HG02884 (cell line): Measurements from ENCODE around the gene MIEF1.

ENCODE experiments used
- ATAC-seq: cut with Tn5 transposase; IDR thresholded peaks from one replicate; pipeline ENCODE4 v1.9.1; 2021; ENCODE audit warnings: mild to moderate bottlenecking, moderate library complexity; ENCODE audit not compliant: unreplicated experiment

MIEF1 gene

DNA sequence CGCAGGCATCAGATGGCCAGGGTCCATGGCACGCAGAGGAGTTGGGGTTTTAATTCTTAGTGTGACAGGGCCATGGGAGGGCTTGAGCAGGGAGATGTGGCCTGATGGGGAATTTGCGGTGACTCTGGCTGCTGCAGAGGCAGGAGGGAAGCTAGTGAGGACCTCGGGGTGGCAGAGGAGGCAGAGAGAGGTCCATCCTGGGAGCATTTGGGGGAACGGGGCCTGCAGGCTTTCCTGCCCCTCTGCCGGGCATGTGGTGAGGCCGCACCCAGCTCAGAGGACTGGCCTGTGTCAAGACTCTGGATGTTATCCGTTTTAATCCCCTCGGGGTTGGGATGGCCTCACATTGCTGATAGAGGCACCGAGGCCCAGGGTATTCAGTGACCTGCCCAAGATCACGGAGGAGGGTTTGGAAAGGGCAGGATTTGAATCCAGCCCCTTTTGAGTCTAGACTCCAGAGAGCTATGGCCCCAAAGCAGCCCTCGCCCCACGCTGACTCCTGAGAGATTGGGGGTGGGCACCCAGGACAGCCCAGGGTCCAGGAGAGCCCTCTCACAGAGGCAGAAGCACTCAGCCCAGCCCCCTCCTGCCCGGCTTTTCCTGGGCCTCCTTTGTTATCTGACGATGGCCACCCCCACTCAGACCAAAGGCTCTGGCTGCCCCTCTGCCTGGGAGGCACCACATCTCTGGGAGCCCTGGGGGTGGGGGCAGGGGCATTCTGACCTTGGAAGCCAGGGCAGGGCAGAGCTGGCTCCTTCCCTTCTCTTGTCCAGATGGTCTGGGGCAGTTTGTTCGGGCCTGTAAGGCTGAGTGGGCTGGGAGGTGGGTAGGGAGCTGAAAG lies 31.4 kb upstream of the MIEF1 start:
- ATAC-seq = no peak

DNA sequence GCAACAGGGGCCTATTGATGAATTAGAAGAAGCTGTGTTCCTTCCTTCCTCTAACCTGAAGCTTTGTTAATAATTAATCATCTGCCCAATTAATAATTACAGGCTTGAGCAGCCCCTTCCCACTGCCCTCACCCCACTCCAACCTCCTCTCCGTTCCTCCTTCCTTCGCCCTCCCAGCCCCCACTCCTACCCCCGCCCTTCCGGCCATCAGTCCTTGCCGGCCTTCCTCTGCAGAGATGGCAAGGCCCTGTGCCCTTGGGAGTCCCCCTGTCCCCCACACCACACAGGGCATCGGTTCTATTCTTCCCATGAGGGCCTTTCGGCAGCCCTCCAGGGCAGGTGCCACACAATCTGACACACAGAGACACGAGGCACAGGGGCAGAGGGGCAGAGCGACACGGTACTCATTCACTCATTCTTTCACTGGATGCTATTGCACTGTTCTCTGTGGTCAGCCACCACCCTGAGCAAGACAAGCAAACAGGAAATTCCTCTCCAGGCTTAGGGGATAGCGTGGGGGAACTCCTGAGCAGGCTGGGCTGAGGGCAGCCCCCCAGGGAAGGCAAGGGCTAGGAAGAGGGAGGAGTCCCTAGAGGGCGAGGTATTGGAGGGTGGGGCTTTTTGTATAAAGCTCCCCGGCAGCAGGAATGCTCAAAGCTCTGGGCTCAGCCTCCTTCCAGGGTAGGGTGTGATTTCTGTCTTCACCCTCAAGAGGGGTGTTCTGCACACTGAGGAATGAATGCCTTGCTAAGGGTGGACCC lies 30.5 kb upstream of the MIEF1 start:
- no peak for ATAC-seq

DNA sequence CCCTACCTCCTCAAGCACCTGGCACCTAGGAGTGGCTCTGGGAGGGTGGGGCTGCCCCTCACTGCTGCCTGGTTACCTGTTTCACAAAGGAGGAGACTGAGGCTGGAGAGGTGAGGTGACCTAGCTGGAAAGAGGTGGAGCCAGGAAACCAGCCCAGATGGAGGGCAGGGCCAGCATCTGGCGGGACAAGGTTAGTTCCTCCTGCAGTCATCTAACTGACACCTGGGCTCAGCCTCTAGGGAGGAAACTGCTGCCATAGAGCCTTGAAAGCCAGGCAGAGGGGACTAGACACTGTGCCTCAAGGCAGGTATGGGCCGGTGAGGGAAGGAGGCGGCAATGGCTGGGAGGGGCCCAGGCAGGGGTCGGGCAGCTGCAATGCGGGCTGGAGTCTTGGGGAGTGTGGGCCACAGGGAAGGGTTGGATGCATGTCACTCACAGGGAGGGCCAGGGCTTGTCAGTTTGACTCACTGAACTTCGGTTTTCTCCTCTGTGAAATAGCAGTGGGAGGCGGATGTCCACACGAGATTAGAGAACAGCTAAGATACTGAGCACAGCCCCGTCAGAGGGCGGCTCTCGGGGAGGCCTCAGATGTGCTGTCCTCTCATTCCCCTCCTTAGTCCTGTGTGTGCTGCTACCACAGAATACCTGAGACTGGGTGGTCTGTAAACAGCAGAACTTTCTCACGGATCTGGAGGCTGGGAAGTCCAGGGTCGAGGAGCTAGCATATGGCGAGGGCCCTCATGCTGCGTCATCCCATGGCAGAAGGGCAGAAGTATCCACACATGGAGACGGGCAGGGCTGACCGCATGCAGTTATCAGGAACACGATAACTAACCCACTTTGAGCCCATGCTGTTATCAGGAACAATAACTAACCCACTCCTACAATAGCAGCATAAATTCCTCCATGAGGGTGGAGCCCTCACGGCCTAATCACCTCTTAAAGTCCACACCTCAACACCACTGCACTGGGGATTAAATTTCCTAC lies 29.2 kb upstream of the MIEF1 start:
- no peak for ATAC-seq

DNA sequence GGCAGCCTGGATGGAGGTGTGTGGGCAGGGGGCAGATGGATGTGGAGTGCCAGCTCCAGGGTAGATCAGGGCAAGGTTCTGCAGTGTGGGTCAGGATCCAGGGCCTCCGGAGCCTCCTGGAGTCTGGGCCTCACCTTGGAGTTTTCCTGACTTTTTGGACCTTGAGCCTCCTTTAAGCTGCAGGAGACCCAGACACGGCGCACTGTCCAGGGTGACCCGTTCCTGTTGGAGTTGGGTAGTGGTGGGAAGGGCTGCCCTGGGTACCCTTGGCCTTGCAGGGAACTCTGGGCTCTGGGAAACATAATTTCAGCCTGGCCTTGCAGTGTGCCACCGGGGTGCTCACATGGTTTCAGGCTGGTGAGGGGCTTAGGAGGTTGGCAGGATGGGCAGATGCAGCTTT lies 28.2 kb upstream of the MIEF1 start:
- ATAC-seq = no peak

DNA sequence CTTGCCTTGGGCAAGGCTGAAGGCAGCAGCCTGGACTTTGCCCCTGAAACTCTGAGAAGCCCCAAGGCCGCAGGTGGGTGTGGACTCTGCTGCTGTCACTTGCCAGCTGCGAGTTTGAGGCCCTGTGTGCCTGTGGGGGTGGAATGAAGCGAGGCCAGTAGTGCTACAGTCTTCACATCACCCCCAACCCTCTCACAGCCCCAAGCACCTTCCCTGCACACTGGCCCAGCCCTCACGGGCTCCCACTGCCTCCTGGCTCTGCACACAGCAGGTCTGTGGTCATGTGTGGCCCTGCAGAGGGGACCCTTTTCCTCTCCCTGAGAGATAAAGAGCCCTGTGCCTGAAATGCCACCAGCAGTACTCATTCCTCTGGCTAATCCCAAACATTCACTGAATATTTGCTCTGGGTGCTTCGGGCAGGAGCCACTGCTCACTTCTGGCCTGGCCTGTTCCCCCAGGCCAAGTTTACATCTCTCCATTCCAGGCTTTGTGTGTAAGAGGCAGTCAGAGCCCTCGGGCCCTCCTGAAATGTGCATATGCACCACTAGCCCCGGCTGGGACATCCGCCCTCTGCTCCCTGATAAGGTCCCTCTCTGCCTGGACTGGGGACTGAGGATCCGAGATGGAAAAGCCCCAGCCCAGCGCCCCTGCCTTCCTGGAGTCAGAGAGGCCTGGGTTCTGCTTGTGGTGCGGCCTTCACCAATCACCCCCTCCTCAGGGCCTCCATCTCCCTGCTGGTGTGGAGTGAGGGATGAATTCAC lies 27.6 kb upstream of the MIEF1 start:
- no peak for ATAC-seq

DNA sequence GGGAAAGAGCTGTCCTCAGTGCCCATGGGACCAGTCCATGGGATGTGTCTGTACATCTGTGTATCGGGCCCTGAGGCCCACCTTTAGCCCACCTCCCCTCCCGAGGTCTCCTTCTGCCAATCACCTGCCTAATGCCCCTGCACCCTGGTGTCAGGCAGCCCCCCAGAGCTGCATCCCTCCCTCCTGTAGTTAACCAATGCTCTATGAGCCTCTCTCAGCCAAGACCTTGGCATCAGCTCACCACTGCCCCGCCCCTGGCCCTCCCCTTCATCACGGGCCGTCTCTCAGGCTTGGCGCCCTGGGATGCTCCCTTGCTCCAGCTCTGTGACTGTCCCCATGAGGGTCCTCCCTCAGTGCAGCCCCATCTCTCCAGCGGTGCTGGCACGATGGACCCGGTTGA lies 26.8 kb upstream of the MIEF1 start:
- no peak for ATAC-seq

DNA sequence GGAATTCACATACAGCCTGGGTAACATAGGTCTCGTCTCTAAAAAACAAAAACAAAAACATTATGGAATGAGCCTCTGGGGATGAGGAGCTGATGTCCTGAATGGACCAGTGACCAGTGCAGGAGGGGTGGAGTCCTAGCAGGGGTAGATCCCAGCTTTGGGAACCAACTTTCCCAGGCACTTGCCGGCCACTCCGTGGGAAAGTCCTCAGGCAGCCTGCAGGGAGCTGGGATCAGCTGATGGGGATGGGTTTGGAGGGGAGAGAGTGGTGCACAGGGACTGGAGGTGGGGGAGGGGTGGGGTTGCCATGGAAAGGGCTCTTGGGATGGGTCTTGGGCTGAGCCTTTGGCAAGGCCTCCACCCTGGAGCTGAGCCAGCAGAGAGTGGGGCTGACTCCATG lies 26.2 kb upstream of the MIEF1 start:
- ATAC-seq = no peak

DNA sequence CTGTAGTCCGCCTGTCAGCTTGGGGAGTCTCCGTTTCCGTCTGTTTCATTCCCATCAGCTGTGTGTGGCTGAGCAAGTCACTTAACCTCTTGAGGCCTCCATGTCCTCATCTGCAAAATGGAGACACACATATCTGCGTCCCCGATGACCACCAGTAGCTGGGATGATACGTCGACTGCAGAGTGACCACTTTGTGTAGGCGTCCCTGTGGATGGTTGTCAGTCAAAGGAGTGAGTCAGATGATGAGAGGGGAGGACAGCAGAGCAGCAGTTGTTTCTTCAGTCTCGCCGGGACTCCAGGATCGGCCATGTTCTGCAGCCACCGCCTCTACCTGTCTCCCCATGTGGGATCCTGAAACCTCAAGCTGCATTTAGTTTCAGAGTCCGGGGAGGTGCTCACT lies 25.4 kb upstream of the MIEF1 start:
- no peak for ATAC-seq

DNA sequence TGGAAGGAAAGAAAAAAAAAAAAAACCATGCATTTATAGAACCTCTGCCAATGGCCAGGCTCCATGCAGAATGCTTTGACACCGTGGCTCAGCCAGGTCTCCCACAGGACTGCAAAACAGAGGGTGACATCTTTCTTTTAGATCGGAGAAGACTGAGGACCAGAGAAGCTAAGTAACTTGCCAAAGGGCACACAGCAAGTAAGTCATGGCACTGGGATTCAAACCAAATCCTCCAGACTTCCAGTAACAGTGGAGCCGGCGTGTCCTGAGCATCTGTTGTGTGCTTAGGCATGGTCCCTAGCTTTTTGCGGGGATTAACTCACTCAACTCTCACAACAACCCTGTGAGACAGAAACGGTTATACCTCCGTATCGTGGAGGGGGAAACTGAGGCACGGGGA lies 24.5 kb upstream of the MIEF1 start:
- no peak for ATAC-seq

DNA sequence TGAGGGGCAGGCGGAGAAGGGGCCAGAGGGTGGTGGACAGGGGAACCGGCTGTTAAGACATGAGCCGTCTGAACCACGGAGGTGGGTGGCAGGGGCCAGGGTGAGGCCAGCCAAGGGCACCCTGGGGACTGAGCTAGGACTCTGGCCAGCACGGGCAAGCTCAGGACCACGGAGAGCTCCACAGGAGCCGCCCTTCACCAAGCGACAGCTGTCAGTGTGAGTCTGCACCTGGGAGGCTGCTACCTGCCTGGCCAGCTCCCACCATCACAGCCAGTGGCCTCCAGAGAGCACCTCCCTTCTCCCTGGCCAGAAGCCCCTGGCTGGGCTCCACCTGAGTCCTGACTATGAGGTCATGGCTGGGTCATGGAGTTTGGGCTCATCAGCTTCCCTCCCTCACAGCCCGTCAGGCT lies 23.6 kb upstream of the MIEF1 start:
- ATAC-seq = no peak

DNA sequence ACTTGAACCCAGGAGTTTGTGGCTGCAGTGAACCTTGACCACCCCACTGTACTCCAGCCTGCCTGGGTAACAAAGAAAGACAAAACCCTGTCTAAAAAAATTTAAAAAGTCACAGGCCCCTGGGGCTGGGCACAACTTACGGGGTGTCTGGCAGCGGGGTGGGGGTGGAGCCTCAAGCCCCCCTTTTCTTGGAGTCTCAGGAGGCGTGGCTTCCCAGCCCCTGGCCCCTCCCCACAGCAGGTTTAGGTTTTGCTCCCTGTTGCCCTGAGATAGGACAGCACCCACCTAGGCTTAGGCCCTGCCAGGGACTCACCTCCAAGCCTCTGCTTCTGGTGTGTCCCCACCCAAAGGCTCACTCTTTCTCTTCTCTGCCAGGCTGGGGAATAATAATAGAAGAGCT lies 22.8 kb upstream of the MIEF1 start:
- ATAC-seq = no peak

DNA sequence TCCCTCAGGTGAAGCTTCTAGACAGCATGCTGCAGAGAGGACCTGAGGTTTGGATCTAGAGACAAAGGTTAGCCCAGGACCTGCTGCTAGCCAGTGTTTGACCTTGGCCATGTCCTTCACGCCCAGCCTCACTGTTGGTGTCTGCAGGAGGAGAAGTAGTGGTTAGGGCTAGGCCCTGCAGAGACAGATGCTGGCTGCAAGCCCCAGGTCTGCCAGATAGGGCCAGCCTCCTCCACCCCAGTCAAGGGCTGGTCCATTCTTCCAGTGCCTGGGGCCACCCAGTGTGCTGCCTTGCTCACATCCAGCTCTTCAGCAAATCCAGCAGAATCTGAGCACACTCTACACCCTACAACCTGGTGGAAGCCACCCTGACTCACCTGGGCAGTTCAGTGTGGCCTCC lies 21.5 kb upstream of the MIEF1 start:
- no peak for ATAC-seq

DNA sequence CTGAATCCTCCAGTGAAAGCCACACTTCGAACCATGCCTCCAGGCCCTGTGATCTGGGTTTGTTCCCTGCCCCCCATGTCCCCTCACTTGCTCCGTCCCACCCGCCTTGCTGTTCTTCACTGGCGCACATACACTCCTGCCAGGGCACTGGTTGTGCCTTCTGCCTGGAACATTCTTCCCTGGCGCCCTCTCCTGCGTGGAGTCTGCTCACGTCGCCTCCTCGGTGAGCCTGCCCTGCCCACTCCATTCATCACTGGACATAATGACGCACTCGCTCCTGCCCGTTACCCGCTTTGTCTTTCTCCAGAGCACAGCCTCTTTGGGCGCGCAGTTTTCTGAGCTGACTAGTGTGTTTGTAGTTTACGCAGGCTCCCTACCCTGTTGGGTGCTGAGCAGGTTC lies 21.0 kb upstream of the MIEF1 start:
- ATAC-seq = no peak

DNA sequence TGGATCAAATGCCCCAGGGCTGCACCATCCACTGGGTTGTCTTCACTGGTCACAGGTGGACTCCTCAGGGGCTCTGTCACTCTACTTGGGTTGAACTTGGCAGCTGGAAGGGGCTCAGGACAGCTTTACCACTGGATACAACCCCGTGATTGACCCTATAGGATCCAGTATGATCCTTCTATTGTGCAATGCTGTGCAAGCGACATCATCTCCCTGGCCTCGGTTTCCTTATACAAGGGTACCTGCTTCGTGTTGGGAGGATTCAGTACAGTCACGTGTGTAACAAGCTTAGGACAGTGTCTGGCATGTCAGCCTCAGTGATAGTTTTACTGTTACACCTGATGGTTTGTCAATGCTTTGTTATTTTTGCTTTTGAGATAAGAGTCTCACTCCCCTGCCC lies 20.5 kb upstream of the MIEF1 start:
- no peak for ATAC-seq

DNA sequence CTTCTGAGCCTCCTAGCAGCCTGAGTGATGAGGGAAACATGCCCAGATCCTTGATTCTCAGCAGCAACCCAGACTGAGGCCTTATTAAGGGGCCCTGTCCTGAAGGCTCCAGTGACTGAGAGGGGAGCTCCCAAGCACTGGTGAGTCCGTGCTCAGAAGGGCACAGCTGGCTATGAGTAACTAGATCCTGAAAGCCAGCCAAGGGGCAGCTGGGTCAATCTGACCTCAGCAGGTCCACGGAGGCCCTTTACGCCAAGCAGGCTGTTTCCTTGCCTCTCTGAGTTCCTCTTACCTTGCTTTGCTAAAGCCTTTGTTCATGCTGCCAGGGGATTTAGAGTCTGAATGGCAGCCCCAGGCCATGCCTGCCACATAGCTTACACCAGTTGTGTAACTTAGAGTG lies 19.3 kb upstream of the MIEF1 start:
- no peak for ATAC-seq

DNA sequence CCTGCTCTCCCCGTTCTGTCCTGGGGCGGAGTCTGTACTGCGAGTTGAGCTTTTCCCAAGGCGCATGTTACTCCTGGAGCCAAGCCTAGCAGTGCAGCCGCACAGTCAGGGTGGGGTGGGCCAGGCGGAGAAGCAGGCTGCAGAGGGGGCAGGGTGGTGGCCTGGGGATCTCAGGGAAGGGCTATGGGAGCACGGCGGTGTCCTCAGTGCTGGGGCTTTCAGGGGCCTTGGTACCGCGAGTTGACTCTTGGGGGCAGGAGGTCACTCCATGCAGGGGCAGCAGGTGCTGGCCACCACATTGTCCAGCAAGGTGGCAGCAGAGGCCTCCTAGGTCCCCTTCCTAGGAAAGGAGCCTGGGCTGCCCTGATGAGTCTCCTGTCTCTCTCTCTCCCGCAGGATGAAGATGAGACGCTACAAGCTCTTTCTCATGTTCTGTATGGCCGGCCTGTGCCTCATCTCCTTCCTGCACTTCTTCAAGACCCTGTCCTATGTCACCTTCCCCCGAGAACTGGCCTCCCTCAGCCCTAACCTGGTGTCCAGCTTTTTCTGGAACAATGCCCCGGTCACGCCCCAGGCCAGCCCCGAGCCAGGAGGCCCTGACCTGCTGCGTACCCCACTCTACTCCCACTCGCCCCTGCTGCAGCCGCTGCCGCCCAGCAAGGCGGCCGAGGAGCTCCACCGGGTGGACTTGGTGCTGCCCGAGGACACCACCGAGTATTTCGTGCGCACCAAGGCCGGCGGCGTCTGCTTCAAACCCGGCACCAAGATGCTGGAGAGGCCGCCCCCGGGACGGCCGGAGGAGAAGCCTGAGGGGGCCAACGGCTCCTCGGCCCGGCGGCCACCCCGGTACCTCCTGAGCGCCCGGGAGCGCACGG lies 14.9 kb upstream of the MIEF1 start:
- no peak for ATAC-seq

DNA sequence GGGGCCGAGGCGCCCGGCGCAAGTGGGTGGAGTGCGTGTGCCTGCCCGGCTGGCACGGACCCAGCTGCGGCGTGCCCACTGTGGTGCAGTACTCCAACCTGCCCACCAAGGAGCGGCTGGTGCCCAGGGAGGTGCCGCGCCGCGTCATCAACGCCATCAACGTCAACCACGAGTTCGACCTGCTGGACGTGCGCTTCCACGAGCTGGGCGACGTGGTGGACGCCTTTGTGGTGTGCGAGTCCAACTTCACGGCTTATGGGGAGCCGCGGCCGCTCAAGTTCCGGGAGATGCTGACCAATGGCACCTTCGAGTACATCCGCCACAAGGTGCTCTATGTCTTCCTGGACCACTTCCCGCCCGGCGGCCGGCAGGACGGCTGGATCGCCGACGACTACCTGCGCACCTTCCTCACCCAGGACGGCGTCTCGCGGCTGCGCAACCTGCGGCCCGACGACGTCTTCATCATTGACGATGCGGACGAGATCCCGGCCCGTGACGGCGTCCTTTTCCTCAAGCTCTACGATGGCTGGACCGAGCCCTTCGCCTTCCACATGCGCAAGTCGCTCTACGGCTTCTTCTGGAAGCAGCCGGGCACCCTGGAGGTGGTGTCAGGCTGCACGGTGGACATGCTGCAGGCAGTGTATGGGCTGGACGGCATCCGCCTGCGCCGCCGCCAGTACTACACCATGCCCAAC lies 14.1 kb upstream of the MIEF1 start:
- no peak for ATAC-seq

DNA sequence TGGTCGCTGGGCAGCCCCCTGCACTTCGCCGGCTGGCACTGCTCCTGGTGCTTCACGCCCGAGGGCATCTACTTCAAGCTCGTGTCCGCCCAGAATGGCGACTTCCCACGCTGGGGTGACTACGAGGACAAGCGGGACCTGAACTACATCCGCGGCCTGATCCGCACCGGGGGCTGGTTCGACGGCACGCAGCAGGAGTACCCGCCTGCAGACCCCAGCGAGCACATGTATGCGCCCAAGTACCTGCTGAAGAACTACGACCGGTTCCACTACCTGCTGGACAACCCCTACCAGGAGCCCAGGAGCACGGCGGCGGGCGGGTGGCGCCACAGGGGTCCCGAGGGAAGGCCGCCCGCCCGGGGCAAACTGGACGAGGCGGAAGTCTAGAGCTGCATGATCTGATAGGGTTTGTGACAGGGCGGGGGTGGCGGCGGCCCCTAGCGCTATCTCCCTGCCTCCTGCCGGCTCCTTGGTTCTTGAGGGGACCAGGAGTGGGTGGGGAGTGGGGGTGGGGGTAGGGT lies 13.5 kb upstream of the MIEF1 start:
- ATAC-seq = no peak
